IMR-90 (cell line): ENCODE data around the gene KLHL6. TPM values are rescaled to one million over a fixed set of nuclear protein-coding genes. Genes with fewer than 3 reads are reported as not detected.

Experiments
- ATAC-seq: fragments of 200-7000 bp; cut with Tn5 transposase; 2 replicates; pipeline ENCODE4 v1.9.1; 2020; ENCODE audit warnings: low read depth, mild to moderate bottlenecking, moderate library complexity
- BruUV-seq: library from RNA; stranded (reverse); fragments of 400-500 nt; replicated peaks from 2 replicates; lab custom pipeline; 2021; lab: Mats Ljungman, UMichigan
- CTCF ChIA-PET: fragments of 300-600 bp; formaldehyde crosslinking; extraction: SDS; loops from one replicate; lab custom pipeline; 2021; ENCODE audit warnings: antibody characterized with exemption; lab: Yijun Ruan, JAX
- POLR2A ChIA-PET: fragments of 300-600 bp; sonication (Branson Sonifier 250); formaldehyde crosslinking; loops from one replicate; lab custom pipeline; 2022; ENCODE audit warnings: antibody characterized with exemption; ENCODE audit not compliant: unreplicated experiment; lab: Charles Lee
- DNase-seq: peaks from one replicate; pipeline ENCODE4 v3.0.0; 2013
- H2AFZ ChIP-seq: replicated peaks from 2 replicates; pipeline ENCODE3; 2013; ENCODE audit warnings: low read length, mild to moderate bottlenecking; ENCODE audit not compliant: poor library complexity
- H2AK5ac ChIP-seq: 2 replicates; pipeline ENCODE4 v1.6.1; 2013; ENCODE audit warnings: low read depth, low read length, inconsistent platforms
- H2AK9ac ChIP-seq: replicated peaks from 2 replicates; pipeline ENCODE3; 2013; ENCODE audit warnings: mild to moderate bottlenecking, low read depth, low read length, moderate library complexity; ENCODE audit not compliant: poor library complexity
- H2BK120ac ChIP-seq: 2 replicates; pipeline ENCODE4 v1.6.1; 2013; ENCODE audit warnings: low read depth, low read length, inconsistent platforms
- H2BK15ac ChIP-seq: 3 replicates; pipeline ENCODE4 v1.6.1; 2013; ENCODE audit warnings: low read depth, low read length, inconsistent platforms
- H2BK20ac ChIP-seq: 2 replicates; pipeline ENCODE4 v1.6.1; 2013; ENCODE audit warnings: low read depth, mild to moderate bottlenecking, inconsistent platforms, low read length, moderate library complexity
- H2BK5ac ChIP-seq: 2 replicates; pipeline ENCODE4 v1.6.1; 2013; ENCODE audit warnings: mild to moderate bottlenecking, low read depth, low read length, inconsistent platforms; ENCODE audit not compliant: poor library complexity, severe bottlenecking
- H3K14ac ChIP-seq: replicated peaks from 2 replicates; pipeline ENCODE4 v1.6.1; 2013; ENCODE audit warnings: low read depth, low read length, inconsistent platforms
- H3K18ac ChIP-seq: 2 replicates; pipeline ENCODE4 v1.6.1; 2013; ENCODE audit warnings: low read depth, low read length, control low read depth
- H3K23ac ChIP-seq: 2 replicates; pipeline ENCODE4 v1.6.1; 2013; ENCODE audit warnings: low read depth, low read length, inconsistent platforms
- H3K27ac ChIP-seq: 2 replicates; pipeline ENCODE4 v1.5.1; 2013; ENCODE audit warnings: mild to moderate bottlenecking, control low read depth, low read length; ENCODE audit not compliant: insufficient read depth
- H3K27me3 ChIP-seq: 2 replicates; pipeline ENCODE4 v1.6.1; 2013; ENCODE audit warnings: low read length; ENCODE audit not compliant: control insufficient read depth, insufficient read depth
- H3K36me3 ChIP-seq: 2 replicates; pipeline ENCODE4 v1.6.1; 2013; ENCODE audit warnings: low read length, mixed read lengths; ENCODE audit not compliant: control insufficient read depth, insufficient read depth
- H3K4ac ChIP-seq: 2 replicates; pipeline ENCODE4 v1.6.1; 2013; ENCODE audit warnings: low read depth, low read length, inconsistent platforms
- H3K4me1 ChIP-seq: 2 replicates; pipeline ENCODE4 v1.6.1; 2013; ENCODE audit warnings: low read length, mixed read lengths; ENCODE audit not compliant: control insufficient read depth, insufficient read depth
- H3K4me2 ChIP-seq: 2 replicates; pipeline ENCODE4 v1.6.1; 2013; ENCODE audit warnings: low read depth, mild to moderate bottlenecking, control low read depth, low read length, moderate library complexity
- H3K4me3 ChIP-seq: 2 replicates; pipeline ENCODE4 v1.5.1; 2013; ENCODE audit warnings: low read depth, mild to moderate bottlenecking, control low read depth, low read length, moderate library complexity; ENCODE audit not compliant: insufficient read depth
- H3K56ac ChIP-seq: 2 replicates; pipeline ENCODE4 v1.6.1; 2013; ENCODE audit warnings: low read length, inconsistent platforms; ENCODE audit not compliant: insufficient read depth; ENCODE audit errors: extremely low read depth
- H3K79me1 ChIP-seq, 2 experiments: 2 replicates each; pipeline ENCODE4 v1.6.1; 2013; ENCODE audit warnings: low read length in 2 of 2, inconsistent platforms in 1 of 2, low read depth in 1 of 2
- H3K9ac ChIP-seq: 2 replicates; pipeline ENCODE4 v1.6.1; 2013; ENCODE audit warnings: low read depth, low read length, control low read depth
- H3K9me1 ChIP-seq: 2 replicates; pipeline ENCODE4 v1.6.1; 2013; ENCODE audit warnings: low read length, inconsistent platforms; ENCODE audit not compliant: insufficient read depth
- H3K9me3 ChIP-seq: 2 replicates; pipeline ENCODE4 v1.6.1; 2013; ENCODE audit warnings: low read length; ENCODE audit not compliant: control insufficient read depth, insufficient read depth
- H4K20me1 ChIP-seq: 2 replicates; pipeline ENCODE4 v1.6.1; 2013; ENCODE audit warnings: low read length, inconsistent platforms; ENCODE audit not compliant: insufficient read depth
- H4K5ac ChIP-seq: 2 replicates; pipeline ENCODE4 v1.6.1; 2013; ENCODE audit warnings: mild to moderate bottlenecking, low read depth, low read length, control low read depth
- H4K8ac ChIP-seq, 2 experiments: 2 replicates each; pipeline ENCODE4 v1.6.1; 2013; ENCODE audit warnings: low read depth in 2 of 2, low read length in 2 of 2, control low read depth in 1 of 2, inconsistent platforms in 1 of 2
- H4K91ac ChIP-seq: 2 replicates; pipeline ENCODE4 v1.6.1; 2013; ENCODE audit warnings: low read depth, low read length, inconsistent platforms; ENCODE audit not compliant: insufficient read depth
- WGBS, 2 experiments: methylation state at CpG; one replicate each; pipeline versions ENCODE4 v1.1.5 to v1.1.7; 2013; ENCODE audit warnings: missing lambda C conversion rate in 2 of 2; ENCODE audit not compliant: insufficient read length in 1 of 2; ENCODE audit errors: extremely low coverage in 2 of 2; 5-methylcytosine and 5-hydroxymethylcytosine counted together
- dilution Hi-C: fragments of 300-500 bp; cut with HindIII; formaldehyde crosslinking; loops from one replicate; pipeline ENCODE4 v1.14.3; 2018; ENCODE audit warnings: low sequenced_read_pairs; ENCODE audit not compliant: unreplicated experiment
- in situ Hi-C: fragments of 300-500 bp; cut with MboI; formaldehyde crosslinking; loops from 3 replicates; pipeline ENCODE4 v1.14.3; 2019; ENCODE audit warnings: low sequenced_read_pairs, inconsistent platforms, mixed read lengths
- intact Hi-C: fragments of 100-400 bp; cut with micrococcal nuclease; formaldehyde crosslinking; loops from 2 replicates; pipeline ENCODE4 v1.10.0; 2022
- polyA plus RNA-seq, 3 experiments: library from polyadenylated mRNA; depleted of rRNA; stranded (reverse); fragments of >200 nt; gene quantifications; 2 replicates each; pipeline ENCODE4 v1.2.3, GENCODE V29; 2012; ENCODE audit warnings: low replicate concordance in 1 of 3
- total RNA-seq: library from RNA; depleted of rRNA; stranded (reverse); fragments of >200 nt; gene quantifications from 2 replicates; pipeline ENCODE4 v1.2.3, GENCODE V29; 2012
- TF ChIP-seq, protein P1 (sequence below): conservative IDR thresholded peaks from 2 replicates; pipeline ENCODE4 v1.5.1; 2012; ENCODE audit warnings: mild to moderate bottlenecking, low read depth, low read length, improper control_type of control experiment

Gene KLHL6
- total and polyA plus RNA-seq, 2 of the 4 experiments (the other 2 are of a cell fraction), result not detected

GRCh38 chr3:183449791-183450190, 105.7 kb downstream of the KLHL6 start:
- Histone ChIP-seq H3K27ac (no peak overlapping the region), H2BK5ac (no peak overlapping the region)
- in situ Hi-C loops, result loop anchor here (25.0 kb wide), 1 partner anchor 813 kb away; the partner anchor contains the start of gene CAMK2N2

More at GRCh38 chr3:183449791-183450190, 105.7 kb downstream of the KLHL6 start:
- Histone ChIP-seq H3K4me3 (no peak overlapping the region), H3K4me1 (peaks cover 2% of the 10 kb centered on the region; the same call in 1 of the 2 replicates), H3K36me3 (peaks cover 3% of the 10 kb centered on the region), H3K9me3 (no peaks in the 10 kb centered on the region), H2BK15ac (no peak overlapping the region), H4K5ac (no peak overlapping the region), H3K56ac (no peak overlapping the region), H2BK20ac (no peak overlapping the region), H3K18ac (no peak overlapping the region), H3K27me3 (no peaks in the 10 kb centered on the region), H4K91ac (no peak overlapping the region), H2AFZ (no peak overlapping the region), H3K9ac (peak overlapping the region; percentile 40; the same call in 1 of the 2 replicates), H2AK9ac (no peak overlapping the region), H3K4me2 (peak overlapping the region; percentile 67; the same call in 1 of the 2 replicates), H3K9me1 (no peaks in the 10 kb centered on the region), H3K79me1 (peaks cover 0 to 3% of the 10 kb centered on the region in 2 experiments; a peak in 1 of 4 replicates), H2BK120ac (no peak overlapping the region), H3K14ac (no peak overlapping the region), H3K4ac (no peak overlapping the region), H4K8ac (no peak overlapping the region), H2AK5ac (no peak overlapping the region), H4K20me1 (no peaks in the 10 kb centered on the region), H3K23ac (no peak overlapping the region)
- DNase-seq (peak; percentile 9), ATAC-seq (no peak)
- WGBS, 2 experiments, result 40% methylated on average over 1 of the region's 1 CpG; no CpG with 5 or more reads in 1 of the 2 experiments
- BruUV-seq, result no TSS peak
- CTCF ChIA-PET, result interaction anchor here (0.6 kb wide), 1 partner anchor 970 kb away, joined by 4 read pairs; no protein-coding TSS in a partner anchor
- intact Hi-C loops (no loop called here), dilution Hi-C loops (no loop called here)
- TF ChIP-seq, protein P1, sequence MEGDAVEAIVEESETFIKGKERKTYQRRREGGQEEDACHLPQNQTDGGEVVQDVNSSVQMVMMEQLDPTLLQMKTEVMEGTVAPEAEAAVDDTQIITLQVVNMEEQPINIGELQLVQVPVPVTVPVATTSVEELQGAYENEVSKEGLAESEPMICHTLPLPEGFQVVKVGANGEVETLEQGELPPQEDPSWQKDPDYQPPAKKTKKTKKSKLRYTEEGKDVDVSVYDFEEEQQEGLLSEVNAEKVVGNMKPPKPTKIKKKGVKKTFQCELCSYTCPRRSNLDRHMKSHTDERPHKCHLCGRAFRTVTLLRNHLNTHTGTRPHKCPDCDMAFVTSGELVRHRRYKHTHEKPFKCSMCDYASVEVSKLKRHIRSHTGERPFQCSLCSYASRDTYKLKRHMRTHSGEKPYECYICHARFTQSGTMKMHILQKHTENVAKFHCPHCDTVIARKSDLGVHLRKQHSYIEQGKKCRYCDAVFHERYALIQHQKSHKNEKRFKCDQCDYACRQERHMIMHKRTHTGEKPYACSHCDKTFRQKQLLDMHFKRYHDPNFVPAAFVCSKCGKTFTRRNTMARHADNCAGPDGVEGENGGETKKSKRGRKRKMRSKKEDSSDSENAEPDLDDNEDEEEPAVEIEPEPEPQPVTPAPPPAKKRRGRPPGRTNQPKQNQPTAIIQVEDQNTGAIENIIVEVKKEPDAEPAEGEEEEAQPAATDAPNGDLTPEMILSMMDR, result no peak
- POLR2A ChIA-PET, result no interaction called here
